GM21528 (cell line): ENCODE measurements around the gene RAD51AP1.

ENCODE experiments used
- ATAC-seq: cut with Tn5 transposase; IDR thresholded peaks from one replicate; pipeline ENCODE4 v1.9.1; 2021; ENCODE audit warnings: mild to moderate bottlenecking, moderate library complexity; ENCODE audit not compliant: unreplicated experiment, low FRiP score

RAD51AP1 gene

DNA sequence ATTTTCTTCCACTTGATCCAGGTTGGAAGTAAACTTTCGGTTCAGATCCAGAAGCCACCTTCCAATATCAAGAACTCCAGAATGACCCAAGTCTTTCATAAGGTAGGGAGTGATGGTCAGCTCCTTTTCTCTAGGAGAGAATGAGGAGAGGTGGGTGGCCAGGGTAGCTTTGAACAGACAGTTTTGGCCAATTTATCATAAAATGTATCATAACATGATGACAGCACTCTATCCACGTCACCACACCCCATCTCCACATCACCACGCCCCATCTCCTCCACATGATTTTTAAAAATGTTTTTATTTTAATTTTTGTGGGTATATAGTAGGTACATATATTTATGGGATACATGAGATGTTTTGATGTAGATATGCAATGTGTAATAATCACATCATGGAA, 50.2 kb downstream of the RAD51AP1 start:
- no peak for ATAC-seq

DNA sequence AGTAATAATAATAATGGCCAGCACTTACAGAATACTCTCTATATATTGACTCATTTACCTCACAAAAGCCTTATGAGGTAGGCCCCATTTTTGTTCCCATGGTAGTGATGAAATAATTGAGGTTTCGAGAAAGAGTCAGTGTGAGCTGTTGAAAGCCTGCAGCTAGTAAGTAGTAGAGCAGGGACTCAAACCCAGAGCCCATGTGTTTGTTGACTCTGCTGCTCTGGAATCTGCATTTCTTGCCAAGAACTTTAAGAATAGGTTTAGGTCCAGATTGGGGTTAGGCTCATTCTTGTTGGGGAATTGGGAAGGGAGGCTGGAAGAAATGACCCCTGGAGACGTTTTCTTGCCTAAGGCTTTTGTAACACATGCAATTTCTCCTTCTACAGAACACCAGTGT, 51.3 kb downstream of the RAD51AP1 start:
- ATAC-seq = no peak

DNA sequence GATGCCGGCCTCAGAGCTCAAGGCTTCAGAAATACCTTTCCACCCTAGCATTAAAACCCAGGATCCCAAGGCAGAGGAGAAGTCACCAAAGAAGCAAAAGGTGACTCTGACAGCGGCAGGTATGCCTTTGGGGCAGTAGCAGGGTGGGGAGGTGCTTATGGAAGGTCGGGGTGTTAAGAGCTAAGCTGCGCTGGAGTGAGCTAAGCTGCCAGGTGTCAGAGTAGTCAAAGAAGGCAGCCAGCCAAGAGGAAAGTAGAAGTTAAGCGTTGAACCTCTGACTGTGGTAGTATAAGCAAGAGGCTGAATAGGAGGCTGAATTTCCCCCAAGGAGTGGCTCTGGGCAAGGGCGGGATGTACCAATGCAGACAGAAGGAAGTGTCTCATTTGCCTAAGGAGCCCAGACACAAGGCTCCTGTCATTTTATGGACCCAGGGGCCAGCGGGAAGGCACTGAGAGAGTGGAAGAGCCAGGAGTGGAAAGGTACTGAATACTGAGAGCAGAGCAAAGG, 52.5 kb downstream of the RAD51AP1 start:
- no peak for ATAC-seq

GRCh38 chr12:4595881-4596280, 57.2 kb downstream of the RAD51AP1 start:
- no peak for ATAC-seq

- ATAC-seq = no peak
These were observed 64.7 kb downstream of the RAD51AP1 start for GRCh38 chr12:4603421-4603820.

GRCh38 chr12:4603946-4604345, 65.3 kb downstream of the RAD51AP1 start:
- ATAC-seq = no peak

- ATAC-seq = peak; percentile 90
These were observed 66.0 kb downstream of the RAD51AP1 start for GRCh38 chr12:4604684-4605193.

DNA sequence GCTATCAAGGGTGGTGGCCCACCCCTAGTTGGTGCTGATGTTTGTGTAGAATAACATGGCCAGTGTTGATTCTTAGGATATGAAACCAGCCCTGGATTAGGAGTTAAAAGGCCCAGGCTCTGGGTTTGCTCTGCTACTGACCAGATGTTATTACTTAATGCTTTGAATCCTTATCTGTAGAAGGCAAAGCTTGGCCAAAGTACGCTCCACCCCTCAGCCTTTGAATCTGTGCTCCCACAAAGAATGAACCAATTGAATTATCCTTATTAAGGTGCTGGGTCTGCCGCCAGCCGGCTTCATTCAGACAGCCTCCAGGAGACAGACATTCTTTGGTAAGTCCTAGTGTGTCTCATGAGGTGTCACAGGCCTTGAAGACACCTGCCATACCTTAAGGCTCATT, 68.4 kb downstream of the RAD51AP1 start:
- ATAC-seq = no peak

- ATAC-seq = no peak
These were observed 70.4 kb downstream of the RAD51AP1 start for GRCh38 chr12:4609071-4609470.
